ENCODE data around the gene OOEP.
"Not testable (repeated sequence)": the region's sequence is repeated elsewhere in the genome, so short reads cannot be mapped to it uniquely, and the experiment has no call there.

- TF ChIP-seq EP300, CTCF (IDR thresholded peaks at IDR 0.05): not testable (repeated sequence)
Observed at GRCh38 chr6:73381531-73381930, 11.8 kb upstream of the OOEP start.

All from upper lobe of left lung (tissue), 4 donors.